GM18505 (cell line): ENCODE measurements around the gene TCP11.

ENCODE experiments used
- ATAC-seq: cut with Tn5 transposase; IDR thresholded peaks from one replicate; pipeline ENCODE4 v1.9.1; 2021; ENCODE audit not compliant: unreplicated experiment
- POLR2A ChIP-seq: IDR thresholded peaks from 4 replicates; pipeline ENCODE4 v1.6.1; 2011; ENCODE audit warnings: borderline replicate concordance; ENCODE audit not compliant: insufficient read depth, insufficient read length; ENCODE audit errors: extremely low read depth

TCP11 gene

GRCh38 chr6:35141007-35141655 is at the start of gene TCP11:
TCP11 (minus strand) TSS chr6:35141339; CDS start chr6:35140870, 469 bp downstream.
- TF ChIP-seq POLR2A: no peak
- ATAC-seq: no peak

DNA sequence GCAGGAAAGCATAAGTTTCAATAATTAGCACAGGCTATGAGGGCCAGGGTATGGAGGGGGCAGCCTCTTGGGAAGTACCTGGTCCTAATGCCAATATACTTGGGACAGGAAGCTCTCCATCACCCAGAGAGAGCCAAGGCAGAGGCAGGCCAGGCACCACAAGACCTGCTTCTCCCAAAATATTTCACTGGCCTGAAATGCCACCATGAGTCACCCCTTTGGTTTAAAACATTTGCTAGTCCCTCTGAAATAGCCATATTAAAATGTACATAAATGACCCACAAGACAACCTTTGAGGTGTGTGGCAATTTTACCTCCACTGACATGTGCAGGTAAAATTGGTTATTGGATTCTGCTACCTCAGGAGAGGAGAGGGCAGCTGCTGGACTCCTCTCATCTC is 49.2 kb upstream of the TCP11 start:
- no peak for TF ChIP-seq POLR2A
- ATAC-seq: no peak

DNA sequence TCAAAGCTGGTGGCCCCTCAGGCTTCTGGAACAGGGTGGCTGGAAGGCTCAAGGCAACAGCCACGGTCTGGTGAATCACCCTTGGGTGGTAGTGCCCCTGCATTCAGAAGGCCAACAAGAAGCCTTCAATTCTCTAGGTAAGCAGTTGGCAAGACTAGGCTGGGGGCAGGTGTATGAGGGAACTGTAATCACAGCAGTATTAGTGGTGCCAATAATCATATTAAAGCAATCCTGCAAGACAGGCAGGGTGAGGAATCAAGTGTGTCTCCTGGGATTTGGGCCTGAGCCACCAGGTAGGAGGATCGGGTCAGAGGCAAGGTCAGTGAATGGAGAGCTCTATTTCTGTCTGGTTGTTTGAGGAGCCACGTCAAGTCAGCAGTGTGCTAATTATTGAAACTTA is 47.7 kb upstream of the TCP11 start:
- no peak for TF ChIP-seq POLR2A
- ATAC-seq: no peak

GRCh38 chr6:35186571-35186970 is 45.4 kb upstream of the TCP11 start:
- no peak for ATAC-seq
- no peak for TF ChIP-seq POLR2A

DNA sequence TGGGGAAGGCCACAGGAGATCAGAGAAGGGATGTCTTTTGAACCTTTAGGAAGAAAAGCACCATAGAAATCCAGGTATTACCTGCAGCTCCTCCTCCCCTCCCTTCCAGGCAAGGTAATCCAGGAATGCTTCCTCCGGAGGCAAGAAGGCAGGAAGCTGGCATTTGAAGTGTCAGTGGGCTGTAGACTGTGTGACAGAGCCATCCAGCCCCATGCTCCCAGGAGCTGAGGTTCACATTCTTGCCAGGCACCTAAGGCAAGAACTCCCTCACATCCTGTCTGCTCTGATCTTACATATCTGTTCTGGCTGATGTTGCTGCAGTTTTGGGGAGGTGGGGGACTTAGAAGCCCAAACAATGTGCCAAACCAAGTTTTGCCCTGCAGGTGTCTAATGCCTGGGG is 44.8 kb upstream of the TCP11 start:
- no peak for ATAC-seq
- no peak for TF ChIP-seq POLR2A

- ATAC-seq: no peak
- TF ChIP-seq POLR2A: no peak
Observed at GRCh38 chr6:35185302-35185681, 44.2 kb upstream of the TCP11 start.

GRCh38 chr6:35184580-35185301 is 43.6 kb upstream of the TCP11 start:
- TF ChIP-seq POLR2A: no peak
- no peak for ATAC-seq

- TF ChIP-seq POLR2A: no peak
Observed at GRCh38 chr6:35183935-35184334, 42.8 kb upstream of the TCP11 start.

GRCh38 chr6:35183281-35183680 is 42.1 kb upstream of the TCP11 start:
- no peak for TF ChIP-seq POLR2A
- ATAC-seq: no peak

More at GRCh38 chr6:35183935-35184334, 42.8 kb upstream of the TCP11 start:
- no peak for ATAC-seq

GRCh38 chr6:35181933-35182612 is 40.9 kb upstream of the TCP11 start:
- no peak for TF ChIP-seq POLR2A
- ATAC-seq: no peak

GRCh38 chr6:35181308-35181932 is 40.3 kb upstream of the TCP11 start:
- ATAC-seq: no peak
- TF ChIP-seq POLR2A: no peak

DNA sequence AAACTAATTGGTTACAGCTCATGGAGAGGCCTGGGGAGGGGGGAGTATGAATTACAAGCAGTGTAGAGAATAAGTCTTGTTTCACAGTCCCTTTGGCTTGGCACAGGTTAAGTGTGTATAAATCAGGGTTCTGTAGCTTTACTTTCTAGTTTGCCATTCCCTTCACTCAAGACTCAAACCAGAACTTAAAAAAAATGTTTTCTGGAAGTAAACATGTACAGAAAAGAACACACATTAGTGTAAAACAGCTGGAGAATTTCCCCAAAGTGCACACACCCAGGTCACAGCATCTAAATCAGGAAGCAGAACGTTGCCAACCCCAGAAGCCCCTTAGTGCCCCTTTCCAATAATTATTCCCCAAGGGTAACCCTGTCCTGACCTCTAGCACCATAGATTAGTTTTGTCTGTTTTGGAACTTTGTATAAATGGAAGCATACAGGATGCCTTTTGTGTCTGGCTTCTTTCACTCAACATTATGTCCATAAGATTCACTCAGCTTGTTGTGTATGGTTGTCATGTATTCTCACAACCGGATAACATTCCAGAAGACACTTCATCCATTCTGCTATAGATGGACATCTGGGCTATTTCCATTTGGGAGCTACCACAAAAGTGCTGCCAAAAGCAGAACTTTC is 38.9 kb upstream of the TCP11 start:
- no peak for TF ChIP-seq POLR2A
- ATAC-seq: no peak
